GM19240 (cell line): ENCODE results near the gene ELMO1.

Experiments
- DNase-seq: peaks from one replicate; pipeline ENCODE4 v3.0.0; 2011; ENCODE audit warnings: low spot score; ENCODE audit not compliant: insufficient read length

The ELMO1 gene

GRCh38 chr7:37410305-37411229, 38.1 kb downstream of the ELMO1 start:
- no peak for DNase-seq

GRCh38 chr7:37409461-37409860, 39.2 kb downstream of the ELMO1 start:
- no peak for DNase-seq

- DNase-seq = no peak
These were observed 40.1 kb downstream of the ELMO1 start for GRCh38 chr7:37408291-37409228.

- DNase-seq = no peak
These were observed 43.0 kb downstream of the ELMO1 start for GRCh38 chr7:37405603-37406122.

- DNase-seq = no peak
These were observed 43.5 kb downstream of the ELMO1 start for GRCh38 chr7:37405128-37405527.

GRCh38 chr7:37399876-37400421, 48.7 kb downstream of the ELMO1 start:
- DNase-seq = no peak

GRCh38 chr7:37398403-37398802, 50.3 kb downstream of the ELMO1 start:
- DNase-seq = no peak

GRCh38 chr7:37395618-37396259, 52.9 kb downstream of the ELMO1 start:
- no peak for DNase-seq

- DNase-seq = no peak
These were observed 54.5 kb downstream of the ELMO1 start for GRCh38 chr7:37394158-37394557.

GRCh38 chr7:37393476-37393875, 55.2 kb downstream of the ELMO1 start:
- DNase-seq = no peak

- no peak for DNase-seq
These were observed 56.0 kb downstream of the ELMO1 start for GRCh38 chr7:37392673-37393017.

GRCh38 chr7:37391791-37392672, 56.6 kb downstream of the ELMO1 start:
- no peak for DNase-seq

- no peak for DNase-seq
These were observed 58.5 kb downstream of the ELMO1 start for GRCh38 chr7:37390114-37390513.

- DNase-seq = no peak
These were observed 59.9 kb downstream of the ELMO1 start for GRCh38 chr7:37388811-37389210.

- no peak for DNase-seq
These were observed 62.9 kb downstream of the ELMO1 start for GRCh38 chr7:37385787-37386186.

GRCh38 chr7:37382546-37383088, 66.0 kb downstream of the ELMO1 start:
- DNase-seq = no peak

GRCh38 chr7:37380831-37381230, 67.8 kb downstream of the ELMO1 start:
- no peak for DNase-seq

GRCh38 chr7:37379546-37380277, 69.0 kb downstream of the ELMO1 start:
- no peak for DNase-seq

- DNase-seq = no peak
These were observed 71.4 kb downstream of the ELMO1 start for GRCh38 chr7:37377231-37377630.
